Choroid plexus epithelial cell (primary cell): Measurements from ENCODE around the gene COL4A1.

ENCODE experiments used
- DNase-seq: peaks from one replicate; pipeline ENCODE4 v3.0.0-alpha.2; 2010; ENCODE audit warnings: low read depth
- H3K4me3 ChIP-seq: 2 replicates; pipeline ENCODE4 v1.5.1; 2011; ENCODE audit warnings: low read depth, mild to moderate bottlenecking, control low read depth, low read length, moderate library complexity
- TF ChIP-seq, protein P1 (sequence below): conservative IDR thresholded peaks from 2 replicates; pipeline ENCODE4 v1.5.1; 2011; ENCODE audit warnings: low read depth, mild to moderate bottlenecking, control low read depth, inconsistent platforms, low read length, moderate library complexity

COL4A1 gene

DNA sequence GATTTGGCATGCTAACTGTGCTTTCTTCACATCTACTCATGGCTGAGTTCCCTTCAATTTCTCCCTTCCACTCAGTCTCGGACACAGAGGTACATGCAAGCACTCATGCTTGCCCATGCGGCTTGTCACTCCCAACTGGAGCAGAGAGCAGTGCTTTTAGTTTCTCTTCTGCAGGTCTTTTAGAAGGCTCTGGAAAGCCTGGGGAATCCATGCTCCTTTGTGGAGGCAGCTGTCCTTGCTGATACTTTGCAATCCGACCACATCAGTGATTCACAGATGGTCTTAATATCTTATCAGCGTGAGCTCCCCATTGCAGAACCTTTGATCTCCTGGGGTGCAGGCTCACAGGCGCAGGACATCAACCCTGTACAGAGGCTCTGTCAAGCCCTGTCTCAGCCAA is 203.9 kb downstream of the COL4A1 start:
- TF ChIP-seq, protein P1, sequence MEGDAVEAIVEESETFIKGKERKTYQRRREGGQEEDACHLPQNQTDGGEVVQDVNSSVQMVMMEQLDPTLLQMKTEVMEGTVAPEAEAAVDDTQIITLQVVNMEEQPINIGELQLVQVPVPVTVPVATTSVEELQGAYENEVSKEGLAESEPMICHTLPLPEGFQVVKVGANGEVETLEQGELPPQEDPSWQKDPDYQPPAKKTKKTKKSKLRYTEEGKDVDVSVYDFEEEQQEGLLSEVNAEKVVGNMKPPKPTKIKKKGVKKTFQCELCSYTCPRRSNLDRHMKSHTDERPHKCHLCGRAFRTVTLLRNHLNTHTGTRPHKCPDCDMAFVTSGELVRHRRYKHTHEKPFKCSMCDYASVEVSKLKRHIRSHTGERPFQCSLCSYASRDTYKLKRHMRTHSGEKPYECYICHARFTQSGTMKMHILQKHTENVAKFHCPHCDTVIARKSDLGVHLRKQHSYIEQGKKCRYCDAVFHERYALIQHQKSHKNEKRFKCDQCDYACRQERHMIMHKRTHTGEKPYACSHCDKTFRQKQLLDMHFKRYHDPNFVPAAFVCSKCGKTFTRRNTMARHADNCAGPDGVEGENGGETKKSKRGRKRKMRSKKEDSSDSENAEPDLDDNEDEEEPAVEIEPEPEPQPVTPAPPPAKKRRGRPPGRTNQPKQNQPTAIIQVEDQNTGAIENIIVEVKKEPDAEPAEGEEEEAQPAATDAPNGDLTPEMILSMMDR: no peak
- peak; percentile 52 for DNase-seq
- no peak overlapping the region for H3K4me3 ChIP-seq

- TF ChIP-seq, protein P1: no peak
- DNase-seq: no peak
- no peak overlapping the region for H3K4me3 ChIP-seq
Measured at GRCh38 chr13:110102053-110102452, 204.9 kb downstream of the COL4A1 start.

DNA sequence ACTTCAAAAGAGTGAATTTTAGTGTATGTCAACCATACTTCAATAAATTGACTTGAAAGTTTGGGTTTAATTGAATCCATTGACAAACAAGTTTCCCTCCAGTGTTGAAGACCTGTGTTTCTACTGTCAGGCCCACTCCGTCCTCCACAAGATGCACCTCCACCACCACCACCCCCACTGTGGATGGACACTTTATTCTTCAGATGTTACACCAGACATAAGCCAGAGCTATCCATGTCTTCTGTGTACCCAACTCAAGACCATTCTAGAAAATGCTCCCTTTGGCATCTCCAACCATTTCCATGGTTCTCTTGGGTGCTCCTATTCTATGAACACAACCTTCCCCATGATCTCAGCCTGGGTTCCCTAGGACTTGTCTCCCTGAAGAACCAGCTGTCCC is 207.0 kb downstream of the COL4A1 start:
- TF ChIP-seq, protein P1: no peak
- no peak for DNase-seq
- no peak overlapping the region for H3K4me3 ChIP-seq
